HK-2 (cell line): ENCODE results near the gene RNU1-1.
"Not testable (repeated sequence)": the region's sequence is repeated elsewhere in the genome, so short reads cannot be mapped to it uniquely, and the experiment has no call there.

Source experiments
- DNase-seq: peaks from one replicate; pipeline ENCODE4 v3.0.0-alpha.2; 2018; ENCODE audit not compliant: unreplicated experiment

The RNU1-1 gene

GRCh38 chr1:16514107-16515055 is at the start of gene RNU1-1:
TSS of gene RNU1-1 (minus strand) at chr1:16514285.
- DNase-seq: peak; percentile 74

- not testable (repeated sequence) for DNase-seq
Observed at GRCh38 chr1:16561035-16561434, 47.0 kb upstream of the RNU1-1 start.

- DNase-seq: not testable (repeated sequence)
Observed at GRCh38 chr1:16560498-16560897, 46.4 kb upstream of the RNU1-1 start.

DNA sequence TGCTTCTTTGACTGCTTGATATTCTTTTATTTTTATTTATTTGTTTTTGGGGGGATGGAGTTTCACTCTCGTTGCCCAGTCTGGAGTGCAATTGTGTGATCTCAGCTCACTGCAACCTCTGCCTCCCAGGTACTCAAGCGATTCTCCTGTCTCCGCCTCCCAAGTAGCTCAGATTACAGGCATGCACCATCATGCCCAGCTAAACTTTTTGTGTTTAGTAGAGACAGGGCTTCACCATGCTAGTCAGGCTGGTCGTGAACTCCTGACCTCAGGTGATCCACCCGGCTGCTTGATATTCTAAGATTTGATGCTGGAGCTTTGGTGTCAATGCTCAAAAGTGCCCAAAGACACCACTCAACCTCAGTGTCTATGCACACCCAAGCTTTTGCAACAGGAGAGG is 45.6 kb upstream of the RNU1-1 start:
- DNase-seq: not testable (repeated sequence)

DNA sequence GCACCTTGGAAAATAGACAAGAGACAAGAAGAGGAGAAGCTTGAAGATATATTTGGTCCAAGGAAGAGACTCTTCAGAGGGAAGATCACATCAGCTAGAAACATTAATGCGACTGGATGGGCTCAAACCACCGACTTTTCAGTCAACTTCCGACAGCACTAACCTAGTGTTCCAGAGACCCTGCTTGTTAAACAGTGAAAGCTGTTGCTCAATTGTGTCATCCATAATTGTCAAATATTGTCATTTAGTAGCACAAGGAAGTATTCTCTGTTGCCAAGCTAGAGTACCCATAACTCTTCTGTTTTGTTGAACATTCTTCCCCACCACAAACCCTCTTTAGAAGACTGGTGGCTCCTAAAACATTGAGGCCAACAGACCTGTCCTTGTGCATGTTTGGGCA is 42.9 kb upstream of the RNU1-1 start:
- DNase-seq: not testable (repeated sequence)

- not testable (repeated sequence) for DNase-seq
Observed at GRCh38 chr1:16553244-16553643, 39.2 kb upstream of the RNU1-1 start.

GRCh38 chr1:16550212-16550918 is 36.3 kb upstream of the RNU1-1 start:
- not testable (repeated sequence) for DNase-seq

DNA sequence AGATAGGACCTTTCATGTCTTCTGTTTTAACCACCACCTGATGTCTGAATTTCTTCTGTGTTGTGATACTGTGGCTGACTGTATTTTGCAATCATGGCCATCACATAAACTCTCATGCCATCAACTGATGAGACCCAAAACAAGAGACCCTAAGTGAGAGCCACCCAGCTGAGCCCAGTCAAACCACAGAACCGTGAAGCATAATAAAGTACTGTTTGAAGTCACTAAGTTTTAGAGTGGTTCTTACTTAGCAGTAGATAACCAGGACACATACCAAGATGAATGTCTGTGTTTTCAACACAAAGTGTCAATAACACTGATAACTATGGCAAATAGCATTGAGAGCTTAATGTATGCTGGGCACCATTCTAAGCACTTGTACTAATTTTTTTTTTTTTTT is 35.5 kb upstream of the RNU1-1 start:
- DNase-seq: not testable (repeated sequence)

DNA sequence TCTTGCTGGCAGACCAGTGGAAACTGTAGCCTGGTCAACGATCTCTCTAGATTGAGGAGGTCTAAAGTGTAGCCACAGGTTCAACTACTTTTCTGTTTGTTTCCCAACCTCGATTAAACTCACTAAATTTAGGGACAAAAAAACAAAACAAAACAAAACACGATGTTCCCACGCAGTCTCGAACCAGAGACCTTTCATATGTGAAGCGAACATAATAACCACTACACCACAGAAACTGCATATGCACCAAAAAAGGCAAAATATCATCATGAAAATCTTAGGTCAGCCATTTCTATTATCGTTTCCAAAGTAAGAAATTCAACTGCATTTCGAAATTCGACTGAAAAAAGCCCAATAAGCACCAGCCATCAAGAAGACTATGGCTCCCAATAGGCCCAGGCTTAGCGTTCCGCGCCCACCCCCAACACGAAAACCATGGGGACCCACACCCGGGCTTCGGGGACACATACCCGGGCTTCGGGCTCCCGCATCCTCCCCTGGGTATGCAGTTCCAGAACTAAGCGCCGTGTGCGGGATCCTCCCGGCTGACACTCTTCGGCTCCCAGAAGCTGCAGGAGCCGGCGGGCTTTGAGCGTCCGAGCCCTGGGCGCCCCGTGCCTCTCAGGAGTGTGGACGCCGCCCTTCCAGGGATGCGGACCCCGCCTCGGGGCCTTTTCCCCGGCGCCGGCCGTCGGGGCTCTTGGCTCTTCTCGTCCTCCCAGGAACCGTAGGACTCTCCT is 33.6 kb upstream of the RNU1-1 start:
- DNase-seq: not testable (repeated sequence)

DNA sequence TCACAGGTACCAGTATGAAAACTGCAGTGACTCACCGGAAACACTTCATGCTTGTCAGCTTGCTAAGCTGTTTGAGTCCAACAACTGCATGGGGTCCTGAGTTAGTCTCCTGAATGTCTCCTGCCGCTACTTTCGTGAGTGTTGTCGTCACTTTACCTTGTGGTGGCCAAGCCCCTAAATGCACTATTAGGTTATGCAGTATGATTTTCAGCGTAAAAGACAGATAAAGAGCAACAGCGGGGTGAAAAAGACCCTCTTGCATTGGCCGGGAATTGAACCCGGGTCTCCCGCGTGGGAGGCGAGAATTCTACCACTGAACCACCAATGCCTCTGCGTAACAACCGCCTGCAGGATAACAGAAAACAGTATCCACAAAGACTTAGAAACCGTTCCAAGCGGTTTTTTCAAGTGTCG is 31.6 kb upstream of the RNU1-1 start:
- DNase-seq: peak; percentile 66

GRCh38 chr1:16540421-16540893 is 26.4 kb upstream of the RNU1-1 start:
- not testable (repeated sequence) for DNase-seq

- DNase-seq: not testable (repeated sequence)
Observed at GRCh38 chr1:16537528-16537927, 23.4 kb upstream of the RNU1-1 start.

DNA sequence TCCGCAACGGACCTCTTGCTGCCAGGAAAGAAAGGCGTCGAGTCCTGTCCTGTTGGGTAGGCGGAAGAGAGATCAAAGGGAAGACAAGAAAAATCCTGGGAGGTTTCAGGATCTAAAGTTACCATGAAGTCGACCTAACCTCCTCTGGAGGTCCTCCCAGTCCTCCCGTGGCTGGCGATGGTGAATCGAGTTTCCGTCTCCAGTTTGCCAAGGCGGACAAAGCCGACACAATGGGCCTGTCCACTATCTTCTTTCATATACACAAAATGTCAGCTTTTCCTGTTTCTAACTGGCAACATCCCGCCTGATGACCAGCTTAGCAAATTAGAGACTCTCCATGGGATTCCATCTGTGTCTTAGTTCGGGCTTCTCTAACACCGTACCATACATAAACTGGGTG is 22.7 kb upstream of the RNU1-1 start:
- not testable (repeated sequence) for DNase-seq

- not testable (repeated sequence) for DNase-seq
Observed at GRCh38 chr1:16535898-16536297, 21.8 kb upstream of the RNU1-1 start.

DNA sequence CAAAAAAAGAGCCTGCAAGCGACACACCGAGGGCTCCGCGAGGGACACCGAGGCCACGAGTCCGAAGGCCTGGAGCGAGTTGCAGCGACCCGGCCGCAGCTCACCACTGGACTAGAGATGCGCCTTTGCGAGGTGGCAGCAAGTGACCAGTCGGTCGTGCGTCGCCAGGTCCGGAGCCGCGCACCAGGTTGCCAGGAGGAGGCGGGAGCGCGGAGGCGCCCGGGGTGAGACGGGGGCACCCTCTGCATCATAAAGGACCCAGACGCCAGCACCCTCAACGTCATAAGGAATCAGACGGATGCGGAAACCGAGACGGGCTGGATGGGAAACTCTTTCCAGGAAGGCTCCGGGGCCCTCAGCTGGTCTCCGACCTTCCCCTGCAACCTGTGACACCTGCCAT is 21.4 kb upstream of the RNU1-1 start:
- DNase-seq: not testable (repeated sequence)

DNA sequence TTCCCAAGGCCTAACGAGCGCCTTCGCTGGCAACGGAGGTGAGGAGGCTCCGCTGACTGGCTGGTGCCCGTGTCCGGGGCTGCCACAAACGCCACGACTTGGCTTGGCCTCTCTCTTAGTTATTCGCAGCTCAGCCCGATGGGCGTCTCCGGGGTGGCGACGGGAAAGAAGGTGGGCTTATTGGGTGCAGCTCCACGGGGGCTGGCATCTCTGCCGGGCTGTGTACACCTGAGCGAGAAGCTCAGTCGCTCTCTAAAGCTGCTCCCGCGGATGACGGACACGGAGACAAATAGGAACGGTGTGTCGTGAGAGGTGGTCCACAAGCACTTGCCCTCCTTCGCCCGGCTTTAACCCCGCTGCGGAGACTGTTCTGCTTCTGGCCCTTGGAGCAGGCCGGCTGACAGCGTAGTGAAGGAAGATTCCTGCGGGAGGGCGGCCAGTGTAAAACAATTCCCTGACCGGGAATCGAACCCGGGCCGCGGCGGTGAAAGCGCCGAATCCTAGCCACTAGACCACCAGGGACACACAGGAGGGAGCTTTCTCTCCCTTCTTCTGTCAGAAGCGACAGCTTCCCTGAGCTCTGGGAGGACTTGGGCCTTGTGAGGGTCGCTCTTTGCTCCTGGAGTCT is 20.9 kb upstream of the RNU1-1 start:
- DNase-seq: peak; percentile 71

- peak; percentile 24 for DNase-seq
Observed at GRCh38 chr1:16534239-16534828, 20.2 kb upstream of the RNU1-1 start.

DNA sequence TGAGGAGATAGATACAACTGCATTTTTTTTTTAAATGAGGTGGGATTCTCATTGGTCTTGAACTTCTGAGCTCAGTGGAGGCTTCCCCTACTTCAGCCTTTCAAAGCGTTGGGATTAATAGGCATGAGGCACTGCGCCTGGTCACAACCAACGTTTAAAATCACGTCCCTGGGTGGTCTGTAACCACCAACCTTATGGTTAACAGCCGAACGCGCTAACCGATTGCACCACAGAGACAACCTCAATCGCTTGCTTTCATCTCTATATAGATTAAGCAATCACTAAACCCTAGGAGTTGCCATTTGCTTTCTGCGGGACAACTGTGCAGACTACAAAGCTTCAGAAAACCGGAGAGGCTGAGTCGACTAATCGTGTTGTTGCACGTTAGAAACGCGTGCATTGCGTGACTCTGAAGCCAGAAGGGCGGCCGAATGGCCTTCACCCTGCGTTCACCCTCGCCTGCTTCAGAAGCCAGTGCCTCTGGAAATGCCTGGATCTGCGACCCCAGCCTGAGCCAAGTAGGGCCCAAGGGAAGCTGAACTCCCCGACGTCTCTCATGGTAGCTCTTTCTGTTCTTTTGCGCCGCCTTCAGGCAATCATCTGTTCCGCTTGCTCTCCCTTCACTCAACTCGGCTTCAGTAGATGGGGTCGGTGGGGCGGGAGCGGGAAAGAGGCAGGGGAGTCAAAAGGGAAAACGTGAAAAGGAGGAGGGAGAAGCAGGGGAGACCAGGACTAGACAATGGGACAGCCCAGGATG is 18.3 kb upstream of the RNU1-1 start:
- DNase-seq: not testable (repeated sequence)

DNA sequence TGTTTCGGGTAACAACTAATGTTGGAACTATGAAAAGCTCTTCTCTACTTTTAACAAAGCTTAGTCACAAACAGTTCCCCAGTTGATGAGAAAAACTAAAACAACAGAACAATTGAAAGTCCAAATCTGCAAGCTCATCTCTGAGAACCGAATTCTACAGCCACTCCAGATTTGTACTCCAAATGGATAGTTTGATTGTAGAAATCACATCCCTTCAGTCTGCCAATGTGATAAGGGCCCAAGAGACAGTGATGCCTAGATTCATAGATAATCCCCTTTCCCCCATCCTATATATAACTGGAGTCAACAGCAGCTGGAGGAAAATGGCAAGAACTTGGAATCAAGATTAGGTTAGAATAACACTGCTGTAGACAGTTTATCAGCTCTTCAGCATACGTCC is 14.3 kb upstream of the RNU1-1 start:
- DNase-seq: not testable (repeated sequence)

DNA sequence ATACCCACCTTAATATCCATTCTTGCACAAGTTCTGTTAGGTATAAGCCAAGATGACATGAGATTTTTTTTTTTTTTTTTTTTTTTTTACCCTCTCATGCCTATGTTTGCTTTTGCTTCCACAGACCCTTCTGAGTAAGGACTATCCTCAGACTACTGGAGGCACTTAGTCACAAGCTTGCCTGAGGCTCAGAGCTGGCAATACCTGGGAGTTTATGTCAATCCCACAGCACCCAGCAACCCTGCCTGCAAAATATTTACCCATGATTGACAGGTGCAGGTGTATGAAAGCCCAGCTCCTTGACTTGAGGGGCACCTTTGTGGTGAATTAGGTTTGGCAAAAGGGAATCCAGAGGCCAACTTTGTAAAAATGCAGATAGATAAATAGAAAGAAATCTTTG is 11.7 kb upstream of the RNU1-1 start:
- DNase-seq: not testable (repeated sequence)
